Measurements from ENCODE around the gene MRO.

DNA sequence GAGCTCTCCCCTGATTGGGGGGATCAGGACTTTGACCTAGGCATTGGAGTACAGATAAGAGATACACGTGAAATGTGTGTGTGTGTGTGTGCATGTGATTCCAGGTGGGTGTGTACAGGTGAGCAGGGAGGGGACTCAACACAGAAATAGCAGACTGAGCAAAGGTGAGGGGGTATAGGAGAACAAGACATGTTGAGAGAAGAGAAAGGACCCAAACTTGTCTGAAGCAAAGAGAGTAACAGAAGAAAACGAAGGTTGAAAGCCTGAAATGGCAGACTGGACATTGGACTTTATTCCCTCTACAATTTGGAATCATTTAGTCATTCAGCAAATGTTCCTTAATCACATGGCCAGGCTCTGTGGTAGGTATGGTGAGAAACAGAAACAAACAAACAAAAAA, 23.3 kb downstream of the MRO start:
- TF ChIP-seq POLR2AphosphoS5 (IDR thresholded peaks at IDR 0.05; ENCODE audit: low read depth, low read length) (no peak), POLR2A (IDR thresholded peaks at IDR 0.05; ENCODE audit: low read depth, low read length) (no peak), TAF1 (IDR thresholded peaks at IDR 0.05; ENCODE audit: borderline replicate concordance, low read depth, low read length) (no peak)
